Caco-2 (cell line): Measurements from ENCODE around the gene ATP2C2. TPM values are rescaled to one million over a fixed set of nuclear protein-coding genes. Genes with fewer than 3 reads are reported as not detected.

Source experiments
- BruUV-seq: library from RNA; stranded (reverse); fragments of 400-500 nt; replicated peaks from 2 replicates; lab custom pipeline; 2021; lab: Mats Ljungman, UMichigan
- CTCF ChIA-PET: fragments of 300-600 bp; sonication (Branson Sonifier 250); formaldehyde crosslinking; loops from one replicate; lab custom pipeline; 2022; ENCODE audit warnings: antibody characterized with exemption; lab: Charles Lee
- POLR2A ChIA-PET: fragments of 300-600 bp; sonication (Branson Sonifier 250); formaldehyde crosslinking; loops from one replicate; lab custom pipeline; 2022; ENCODE audit warnings: antibody characterized with exemption; lab: Charles Lee
- DNase-seq, 2 experiments: peaks; one replicate each; pipeline versions ENCODE4 v3.0.0 to v3.0.0-alpha.2; 2020 to 2022
- H3K27me3 ChIP-seq: replicated peaks from 2 replicates; pipeline ENCODE4 v1.6.0; 2011; ENCODE audit warnings: low read length; ENCODE audit not compliant: control insufficient read depth, insufficient read depth
- H3K36me3 ChIP-seq: 2 replicates; pipeline ENCODE4 v1.5.1; 2011; ENCODE audit warnings: low read length; ENCODE audit not compliant: control insufficient read depth, insufficient read depth
- H3K4me1 ChIP-seq: fragments of 250-450 bp; sonication (Bioruptor Pico); 2 replicates; pipeline ENCODE4 v1.5.1; 2020; ENCODE audit warnings: mild to moderate bottlenecking
- H3K4me3 ChIP-seq: 2 replicates; pipeline ENCODE4 v1.5.1; 2011; ENCODE audit warnings: low read depth, mild to moderate bottlenecking, control low read depth, low read length
- H3K9me3 ChIP-seq: fragments of 250-450 bp; sonication (Bioruptor Pico); 2 replicates; pipeline ENCODE4 v1.5.1; 2020; ENCODE audit warnings: mild to moderate bottlenecking, moderate library complexity
- H3K27ac Mint-ChIP-seq: one replicate; pipeline ENCODE4 v1.8.0; 2022; ENCODE audit warnings: mixed read lengths; ENCODE audit not compliant: unreplicated experiment
- H3K27me3 Mint-ChIP-seq: one replicate; pipeline ENCODE4 v1.8.0; 2022; ENCODE audit warnings: mixed read lengths; ENCODE audit not compliant: insufficient read depth, unreplicated experiment
- H3K36me3 Mint-ChIP-seq: one replicate; pipeline ENCODE4 v1.8.0; 2022; ENCODE audit warnings: mild to moderate bottlenecking, mixed read lengths; ENCODE audit not compliant: insufficient read depth, unreplicated experiment
- H3K4me1 Mint-ChIP-seq: one replicate; pipeline ENCODE4 v1.8.0; 2022; ENCODE audit warnings: low read depth, mixed read lengths; ENCODE audit not compliant: unreplicated experiment
- H3K4me3 Mint-ChIP-seq: one replicate; pipeline ENCODE4 v1.8.0; 2022; ENCODE audit warnings: mild to moderate bottlenecking, moderate library complexity, mixed read lengths; ENCODE audit not compliant: unreplicated experiment
- H3K9me3 Mint-ChIP-seq: one replicate; pipeline ENCODE4 v1.8.0; 2022; ENCODE audit warnings: mixed read lengths; ENCODE audit not compliant: unreplicated experiment
- CTCF ChIP-seq, 2 experiments: fragments of 200-600 bp in 1 of 2; IDR thresholded peaks; 1 replicate in 1 of 2; 2 replicates in 1 of 2; pipeline versions ENCODE4 v1.5.1 to v1.8.0; 2011 to 2022; ENCODE audit warnings: antibody characterized with exemption in 1 of 2, control low read depth in 1 of 2, inconsistent platforms in 1 of 2, low read depth in 1 of 2, low read length in 1 of 2, mild to moderate bottlenecking in 1 of 2, moderate library complexity in 1 of 2; ENCODE audit not compliant: insufficient read depth in 1 of 2, severe bottlenecking in 1 of 2, unreplicated experiment in 1 of 2
- intact Hi-C: fragments of 100-400 bp; cut with micrococcal nuclease; formaldehyde crosslinking; loops from one replicate; pipeline ENCODE4 v1.10.0; 2022; ENCODE audit not compliant: unreplicated experiment
- total RNA-seq: library from RNA; stranded (reverse); gene quantifications from 2 replicates; pipeline ENCODE4 v1.2.3, GENCODE V29; 2022

The ATP2C2 gene
- total RNA-seq, 1 experiment from 2014 or later: 47.0 TPM

- Histone ChIP-seq H3K36me3 (no peaks in the 10 kb centered on the region; the same call in 1 of the 2 replicates), H3K4me3 (no peak overlapping the region), H3K4me1 (peaks cover 7% of the 10 kb centered on the region), H3K9me3 (no peaks in the 10 kb centered on the region), H3K27me3 (no peaks in the 10 kb centered on the region)
- Mint-ChIP-seq H3K36me3 (peaks cover 16% of the 10 kb centered on the region), H3K4me1 (peaks cover 16% of the 10 kb centered on the region), H3K27ac (no peak overlapping the region), H3K27me3 (no peaks in the 10 kb centered on the region), H3K9me3 (no peaks in the 10 kb centered on the region), H3K4me3 (no peak overlapping the region)
- ChIA-PET POLR2A (no interaction called here), CTCF (no interaction called here)
- intact Hi-C loops: no loop called here
- BruUV-seq: no TSS peak
- no peak for DNase-seq
- no peak for TF ChIP-seq CTCF (IDR thresholded peaks at IDR 0.05; ENCODE audit: insufficient read depth in 1 of 2, low read depth in 1 of 2, low read length in 1 of 2, severe bottlenecking in 1 of 2, unreplicated experiment in 1 of 2)
These were observed 45.1 kb downstream of the ATP2C2 start for GRCh38 chr16:84413244-84414004.

GRCh38 chr16:84414789-84415326, 46.5 kb downstream of the ATP2C2 start:
- TF ChIP-seq CTCF (IDR thresholded peaks at IDR 0.05; ENCODE audit: insufficient read depth in 1 of 2, low read depth in 1 of 2, low read length in 1 of 2, severe bottlenecking in 1 of 2, unreplicated experiment in 1 of 2): no peak
- POLR2A ChIA-PET: no interaction called here
- Mint-ChIP-seq H3K4me3 (no peak overlapping the region), H3K36me3 (peaks cover 9% of the 10 kb centered on the region), H3K27me3 (no peaks in the 10 kb centered on the region), H3K4me1 (peaks cover 16% of the 10 kb centered on the region), H3K27ac (no peak overlapping the region), H3K9me3 (no peaks in the 10 kb centered on the region)
- no TSS peak for BruUV-seq
- H3K27me3 ChIP-seq: no peaks in the 10 kb centered on the region
- intact Hi-C loops: no loop called here
- no peak overlapping the region for H3K4me3 ChIP-seq
- H3K36me3 ChIP-seq: no peaks in the 10 kb centered on the region; the same call in 1 of the 2 replicates
- H3K4me1 ChIP-seq: peaks cover 7% of the 10 kb centered on the region
- no peaks in the 10 kb centered on the region for H3K9me3 ChIP-seq
- no peak for DNase-seq
- CTCF ChIA-PET: no interaction called here

GRCh38 chr16:84416407-84417321, 48.3 kb downstream of the ATP2C2 start:
- intact Hi-C loops: no loop called here
- H3K4me3 ChIP-seq: no peak overlapping the region
- ChIA-PET CTCF (interaction anchor here (0.6 kb wide), 1 partner anchor 338 kb away, joined by 9 read pairs; no protein-coding TSS in a partner anchor), POLR2A (no interaction called here)
- no peaks in the 10 kb centered on the region for H3K9me3 ChIP-seq
- no peaks in the 10 kb centered on the region; the same call in 1 of the 2 replicates for H3K36me3 ChIP-seq
- no TSS peak for BruUV-seq
- Mint-ChIP-seq H3K36me3 (peaks cover 9% of the 10 kb centered on the region), H3K27ac (no peak overlapping the region), H3K9me3 (no peaks in the 10 kb centered on the region), H3K4me1 (peaks cover 15% of the 10 kb centered on the region), H3K4me3 (no peak overlapping the region), H3K27me3 (no peaks in the 10 kb centered on the region)
- no peak for TF ChIP-seq CTCF (IDR thresholded peaks at IDR 0.05; ENCODE audit: insufficient read depth in 1 of 2, low read depth in 1 of 2, low read length in 1 of 2, severe bottlenecking in 1 of 2, unreplicated experiment in 1 of 2)
- no peak for DNase-seq
- H3K4me1 ChIP-seq: peaks cover 7% of the 10 kb centered on the region
- no peaks in the 10 kb centered on the region for H3K27me3 ChIP-seq
